Iris pigment epithelial cell (primary cell): ENCODE results near the gene SPRR1B.
A peak's percentile ranks its signal among the peaks of the same experiment; 100 is the strongest.
"Not testable (repeated sequence)": the region's sequence is repeated elsewhere in the genome, so short reads cannot be mapped to it uniquely, and the experiment has no call there.

Experiments
- DNase-seq: peaks from one replicate; pipeline ENCODE4 v3.0.0-alpha.2; 2011; ENCODE audit warnings: low read depth

The SPRR1B gene

GRCh38 chr1:153030895-153031294 lies at the start of gene SPRR1B:
SPRR1B (plus strand) TSS chr1:153031203; CDS start chr1:153032346, 1,143 bp downstream.
- no peak for DNase-seq

GRCh38 chr1:152982076-152982475 lies 48.9 kb upstream of the SPRR1B start:
- DNase-seq: no peak

GRCh38 chr1:152983234-152983633 lies 47.8 kb upstream of the SPRR1B start:
- no peak for DNase-seq

GRCh38 chr1:152983743-152984142 lies 47.3 kb upstream of the SPRR1B start, which contains the start of gene SPRR1A:
SPRR1A (plus strand) TSS chr1:152984081; CDS start chr1:152985231, 1,150 bp downstream.
- DNase-seq: no peak

GRCh38 chr1:152986578-152986977 lies 44.4 kb upstream of the SPRR1B start:
- no peak for DNase-seq

- no peak for DNase-seq
These were observed 37.8 kb upstream of the SPRR1B start for GRCh38 chr1:152993186-152993585.

GRCh38 chr1:152995842-152996241 lies 35.2 kb upstream of the SPRR1B start:
- no peak for DNase-seq

- no peak for DNase-seq
These were observed 34.2 kb upstream of the SPRR1B start for GRCh38 chr1:152996633-152997400.

- DNase-seq: no peak
These were observed 33.1 kb upstream of the SPRR1B start for GRCh38 chr1:152997901-152998300.

GRCh38 chr1:152998476-152998875 lies 32.5 kb upstream of the SPRR1B start:
- DNase-seq: no peak

- DNase-seq: no peak
These were observed 31.2 kb upstream of the SPRR1B start for GRCh38 chr1:152999818-153000217.

- DNase-seq: no peak
These were observed 30.7 kb upstream of the SPRR1B start for GRCh38 chr1:153000294-153000693.

- no peak for DNase-seq
These were observed 29.6 kb upstream of the SPRR1B start, which contains the start of gene SPRR3 for GRCh38 chr1:153001382-153001781. SPRR3 (plus strand) TSS chr1:153001749; CDS start chr1:153003021, 1,272 bp downstream.

- DNase-seq: not testable (repeated sequence)
These were observed 19.7 kb upstream of the SPRR1B start for GRCh38 chr1:153011235-153011758.

GRCh38 chr1:153021829-153022228 lies 9.2 kb upstream of the SPRR1B start:
- not testable (repeated sequence) for DNase-seq

- not testable (repeated sequence) for DNase-seq
These were observed 8.7 kb upstream of the SPRR1B start for GRCh38 chr1:153022340-153022739.

- DNase-seq: no peak
These were observed 7.9 kb upstream of the SPRR1B start for GRCh38 chr1:153023109-153023508.

- no peak for DNase-seq
These were observed 6.6 kb upstream of the SPRR1B start for GRCh38 chr1:153024413-153024812.

GRCh38 chr1:153025797-153026196 lies 5.2 kb upstream of the SPRR1B start:
- DNase-seq: no peak

- no peak for DNase-seq
These were observed 2.2 kb upstream of the SPRR1B start for GRCh38 chr1:153028766-153029165.

- DNase-seq: no peak
These were observed 1.1 kb downstream of the SPRR1B start for GRCh38 chr1:153032073-153032472.

GRCh38 chr1:153032677-153033308 lies 1.8 kb downstream of the SPRR1B start:
- peak; percentile 25 for DNase-seq

GRCh38 chr1:153035211-153035610 lies 4.2 kb downstream of the SPRR1B start:
- DNase-seq: no peak
